PFSK-1 (cell line): ENCODE measurements around the gene REG4.

Source experiments
- FOXP2 ChIP-seq: optimal IDR thresholded peaks from 2 replicates; pipeline ENCODE3; 2011; ENCODE audit warnings: borderline replicate concordance, control low read depth, inconsistent platforms; ENCODE audit not compliant: insufficient read depth; ENCODE audit errors: extremely low read length, extremely low read depth
- POLR2AphosphoS5 ChIP-seq: IDR thresholded peaks from 2 replicates; pipeline ENCODE4 v1.6.1; 2012; ENCODE audit warnings: low read depth, mild to moderate bottlenecking, control low read depth, low read length, moderate library complexity
- REST ChIP-seq, 2 experiments: IDR thresholded peaks; 2 replicates each; pipeline versions ENCODE4 v1.6.1 to v1.8.0; 2011 to 2012; ENCODE audit warnings: low read depth in 2 of 2, low read length in 2 of 2, control low read depth in 1 of 2, inconsistent platforms in 1 of 2, mild to moderate bottlenecking in 1 of 2, moderate library complexity in 1 of 2; ENCODE audit not compliant: insufficient read depth in 1 of 2
- SIN3A ChIP-seq: IDR thresholded peaks from 2 replicates; pipeline ENCODE4 v1.6.1; 2012; ENCODE audit warnings: mild to moderate bottlenecking, low read length, moderate library complexity, borderline replicate concordance; ENCODE audit not compliant: insufficient read depth
- TAF1 ChIP-seq: IDR thresholded peaks from 2 replicates; pipeline ENCODE4 v1.6.1; 2012; ENCODE audit warnings: low read length, control low read depth, borderline replicate concordance; ENCODE audit not compliant: insufficient read depth

- TF ChIP-seq POLR2AphosphoS5 = no peak
- TF ChIP-seq REST (IDR thresholded peaks at IDR 0.05; ENCODE audit: insufficient read depth in 1 of 2, low read depth in 2 of 2, low read length in 2 of 2) = no peak
- no peak for TF ChIP-seq SIN3A
- no peak for TF ChIP-seq TAF1
- TF ChIP-seq FOXP2 = no peak
Observed at GRCh38 chr1:119815361-119815760, 4.1 kb upstream of the REG4 start.
